Activated T-cell treated with anti-CD3 and anti-CD28 coated beads, Interleukin-2, amount 50 U/mL, for 4 hours (primary cell): ENCODE measurements around the gene TGFA. TPM values are rescaled to one million over a fixed set of nuclear protein-coding genes. Genes with fewer than 3 reads are reported as not detected.

Experiments
- ATAC-seq, 2 donors: fragments of 200-7000 bp; cut with Tn5 transposase; one replicate each; pipeline ENCODE4 v1.10.0; 2021
- DNase-seq: peaks from one replicate; pipeline ENCODE4 v3.0.0-alpha.2; 2020
- H3K27me3 Mint-ChIP-seq: one replicate; pipeline ENCODE4 v1.8.0; 2021; ENCODE audit warnings: low read depth, mixed read lengths
- H3K36me3 Mint-ChIP-seq: one replicate; pipeline ENCODE4 v1.8.0; 2022; ENCODE audit warnings: mixed read lengths; ENCODE audit not compliant: insufficient read depth
- H3K4me1 Mint-ChIP-seq: one replicate; pipeline ENCODE4 v1.8.0; 2021; ENCODE audit warnings: low read depth, mixed read lengths
- H3K4me3 Mint-ChIP-seq: one replicate; pipeline ENCODE4 v1.8.0; 2021; ENCODE audit warnings: mild to moderate bottlenecking, moderate library complexity, mixed read lengths
- H3K9me3 Mint-ChIP-seq: one replicate; pipeline ENCODE4 v1.8.0; 2021; ENCODE audit warnings: mixed read lengths
- total RNA-seq, 3 donors: library from RNA; stranded (reverse); gene quantifications; one replicate each; pipeline ENCODE4 v1.2.1, GENCODE V29; 2021

The TGFA gene
- total RNA-seq, 3 donors from 2014 or later = 0.33 to 0.68 (median 0.53) TPM

GRCh38 chr2:70508711-70509462 is 44.7 kb downstream of the TGFA start:
- H3K4me3 Mint-ChIP-seq = no peak overlapping the region
- H3K9me3 Mint-ChIP-seq = no peaks in the 10 kb centered on the region
- no peaks in the 10 kb centered on the region for H3K4me1 Mint-ChIP-seq
- ATAC-seq (no peak), DNase-seq (no peak)
- no peaks in the 10 kb centered on the region for H3K27me3 Mint-ChIP-seq
- H3K36me3 Mint-ChIP-seq = no peaks in the 10 kb centered on the region

- DNase-seq (no peak), ATAC-seq (no peak)
- Mint-ChIP-seq H3K36me3 (no peaks in the 10 kb centered on the region), H3K27me3 (no peaks in the 10 kb centered on the region), H3K4me3 (no peak overlapping the region), H3K9me3 (no peaks in the 10 kb centered on the region), H3K4me1 (no peaks in the 10 kb centered on the region)
Measured at GRCh38 chr2:70505613-70506391, 47.8 kb downstream of the TGFA start.

- H3K4me1 Mint-ChIP-seq = no peaks in the 10 kb centered on the region
- ATAC-seq (no peak), DNase-seq (no peak)
- H3K9me3 Mint-ChIP-seq = no peaks in the 10 kb centered on the region
- no peak overlapping the region for H3K4me3 Mint-ChIP-seq
- no peaks in the 10 kb centered on the region for H3K36me3 Mint-ChIP-seq
- H3K27me3 Mint-ChIP-seq = no peaks in the 10 kb centered on the region
Measured at GRCh38 chr2:70504750-70505149, 48.9 kb downstream of the TGFA start.

- DNase-seq = no peak
- Mint-ChIP-seq H3K9me3 (no peaks in the 10 kb centered on the region), H3K4me1 (no peaks in the 10 kb centered on the region), H3K4me3 (no peak overlapping the region), H3K27me3 (no peaks in the 10 kb centered on the region), H3K36me3 (no peaks in the 10 kb centered on the region)
- no peak for ATAC-seq
Measured at GRCh38 chr2:70503896-70504295, 49.7 kb downstream of the TGFA start.

GRCh38 chr2:70501728-70502127 is 51.9 kb downstream of the TGFA start:
- ATAC-seq = no peak
- H3K9me3 Mint-ChIP-seq = no peaks in the 10 kb centered on the region
- H3K36me3 Mint-ChIP-seq = no peaks in the 10 kb centered on the region
- DNase-seq = no peak
- no peaks in the 10 kb centered on the region for H3K4me1 Mint-ChIP-seq
- H3K27me3 Mint-ChIP-seq = no peaks in the 10 kb centered on the region
- no peak overlapping the region for H3K4me3 Mint-ChIP-seq

GRCh38 chr2:70501215-70501614 is 52.4 kb downstream of the TGFA start:
- no peak for ATAC-seq
- no peak for DNase-seq
- no peaks in the 10 kb centered on the region for H3K36me3 Mint-ChIP-seq
- H3K4me1 Mint-ChIP-seq = no peaks in the 10 kb centered on the region
- no peaks in the 10 kb centered on the region for H3K27me3 Mint-ChIP-seq
- H3K4me3 Mint-ChIP-seq = no peak overlapping the region
- no peaks in the 10 kb centered on the region for H3K9me3 Mint-ChIP-seq

GRCh38 chr2:70499253-70499652 is 54.4 kb downstream of the TGFA start:
- no peak overlapping the region for H3K4me3 Mint-ChIP-seq
- no peaks in the 10 kb centered on the region for H3K9me3 Mint-ChIP-seq
- H3K36me3 Mint-ChIP-seq = no peaks in the 10 kb centered on the region
- H3K27me3 Mint-ChIP-seq = no peaks in the 10 kb centered on the region
- no peaks in the 10 kb centered on the region for H3K4me1 Mint-ChIP-seq
- no peak for DNase-seq
- no peak for ATAC-seq

- ATAC-seq (no peak), DNase-seq (no peak)
- Mint-ChIP-seq H3K9me3 (no peaks in the 10 kb centered on the region), H3K4me1 (no peaks in the 10 kb centered on the region), H3K36me3 (no peaks in the 10 kb centered on the region), H3K27me3 (no peaks in the 10 kb centered on the region), H3K4me3 (no peak overlapping the region)
Measured at GRCh38 chr2:70498528-70498927, 55.1 kb downstream of the TGFA start.

- Mint-ChIP-seq H3K4me3 (no peak overlapping the region), H3K36me3 (no peaks in the 10 kb centered on the region), H3K9me3 (no peaks in the 10 kb centered on the region), H3K27me3 (no peaks in the 10 kb centered on the region), H3K4me1 (no peaks in the 10 kb centered on the region)
- no peak for DNase-seq
- no peak for ATAC-seq
Measured at GRCh38 chr2:70498054-70498453, 55.6 kb downstream of the TGFA start.

- ATAC-seq = no peak
- no peak for DNase-seq
- Mint-ChIP-seq H3K27me3 (no peaks in the 10 kb centered on the region), H3K36me3 (no peaks in the 10 kb centered on the region), H3K9me3 (no peaks in the 10 kb centered on the region), H3K4me1 (no peaks in the 10 kb centered on the region), H3K4me3 (no peak overlapping the region)
Measured at GRCh38 chr2:70496819-70497218, 56.8 kb downstream of the TGFA start.

- DNase-seq (no peak), ATAC-seq (no peak)
- Mint-ChIP-seq H3K9me3 (no peaks in the 10 kb centered on the region), H3K4me1 (no peaks in the 10 kb centered on the region), H3K27me3 (no peaks in the 10 kb centered on the region), H3K4me3 (no peak overlapping the region), H3K36me3 (no peaks in the 10 kb centered on the region)
Measured at GRCh38 chr2:70494293-70494886, 59.2 kb downstream of the TGFA start.

GRCh38 chr2:70490381-70490780 is 63.2 kb downstream of the TGFA start:
- Mint-ChIP-seq H3K9me3 (no peaks in the 10 kb centered on the region), H3K27me3 (peaks cover 4% of the 10 kb centered on the region), H3K4me3 (no peak overlapping the region), H3K36me3 (no peaks in the 10 kb centered on the region), H3K4me1 (no peaks in the 10 kb centered on the region)
- DNase-seq (no peak), ATAC-seq (no peak)

GRCh38 chr2:70489165-70489564 is 64.5 kb downstream of the TGFA start:
- Mint-ChIP-seq H3K9me3 (no peaks in the 10 kb centered on the region), H3K36me3 (no peaks in the 10 kb centered on the region), H3K4me1 (no peaks in the 10 kb centered on the region), H3K4me3 (no peak overlapping the region), H3K27me3 (peaks cover 4% of the 10 kb centered on the region)
- no peak for ATAC-seq
- DNase-seq = no peak

GRCh38 chr2:70484086-70484485 is 69.5 kb downstream of the TGFA start:
- H3K27me3 Mint-ChIP-seq = peaks cover 4% of the 10 kb centered on the region
- peaks cover 7% of the 10 kb centered on the region for H3K9me3 Mint-ChIP-seq
- DNase-seq (no peak), ATAC-seq (no peak)
- no peak overlapping the region for H3K4me3 Mint-ChIP-seq
- no peaks in the 10 kb centered on the region for H3K4me1 Mint-ChIP-seq
- H3K36me3 Mint-ChIP-seq = no peaks in the 10 kb centered on the region

- ATAC-seq (no peak), DNase-seq (no peak)
- Mint-ChIP-seq H3K27me3 (peaks cover 2% of the 10 kb centered on the region), H3K4me3 (no peak overlapping the region), H3K36me3 (no peaks in the 10 kb centered on the region), H3K9me3 (peaks cover 7% of the 10 kb centered on the region), H3K4me1 (no peaks in the 10 kb centered on the region)
Measured at GRCh38 chr2:70482401-70482800, 71.2 kb downstream of the TGFA start.
